ENCODE measurements around the gene CPNE2. TPM values are rescaled to one million over a fixed set of nuclear protein-coding genes. Genes with fewer than 3 reads are reported as not detected.

The CPNE2 gene
- total RNA-seq, 1 experiment from 2014 or later: 43.4 TPM

DNA sequence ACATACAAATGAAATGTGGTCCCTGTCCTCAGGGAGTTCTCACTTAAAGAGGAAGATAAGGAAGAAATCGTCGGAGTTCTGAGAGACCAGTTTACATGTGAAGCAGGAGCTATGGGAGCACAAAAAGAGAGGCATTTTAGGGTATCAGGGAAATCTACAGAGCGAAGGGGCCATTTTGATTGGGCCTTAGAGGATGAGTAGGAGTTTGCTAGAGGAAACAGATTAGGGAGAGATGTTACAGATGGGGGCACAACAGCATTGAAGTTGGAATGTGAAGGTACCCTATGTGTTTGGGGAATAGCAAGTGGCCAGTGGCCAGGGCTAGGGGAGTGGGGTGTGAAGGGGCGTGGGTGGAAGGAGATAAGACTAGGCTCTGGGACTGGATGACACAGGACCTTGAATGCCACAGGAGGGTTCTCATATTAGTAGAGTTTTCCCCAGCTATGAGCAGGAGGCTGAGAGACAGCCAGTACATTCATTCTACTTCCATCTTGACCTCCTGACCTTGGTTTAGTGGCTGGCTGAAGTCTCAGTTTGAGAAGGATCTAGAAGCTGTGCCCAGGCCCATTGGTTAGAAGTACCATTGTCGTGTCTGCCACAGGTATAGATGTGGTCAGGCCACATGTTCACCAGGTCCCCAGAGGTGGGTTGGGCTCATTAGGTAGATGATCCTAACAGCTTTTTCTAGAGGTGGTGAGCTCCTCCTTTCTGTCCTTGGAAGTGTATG lies 34.8 kb downstream of the CPNE2 start:
- Histone ChIP-seq H3K4me1 (ENCODE audit: control insufficient read depth, insufficient read depth, low read length) (no peaks in the 10 kb centered on the region), H3K27ac (ENCODE audit: low read length) (no peak overlapping the region), H3K9me3 (ENCODE audit: control insufficient read depth, insufficient read depth, low read depth, low read length) (no peaks in the 10 kb centered on the region), H3K27me3 (ENCODE audit: control insufficient read depth, insufficient read depth, low read length) (no peaks in the 10 kb centered on the region), H3K4me3 (ENCODE audit: low read depth in 2 of 2, low read length in 2 of 2) (no peak overlapping the region), H3K36me3 (ENCODE audit: control insufficient read depth, insufficient read depth, low read length) (no peaks in the 10 kb centered on the region)
- no TSS peak for BruUV-seq (replicated peaks)
- ChIA-PET POLR2A (no interaction called here), CTCF (no interaction called here)
- no peak for TF ChIP-seq POLR2AphosphoS5 (IDR thresholded peaks at IDR 0.05; ENCODE audit: low read depth, low read length)
- TF ChIP-seq TCF7L2 (IDR thresholded peaks at IDR 0.05; ENCODE audit: low read depth, low read length): no peak
- TF ChIP-seq, protein P1, sequence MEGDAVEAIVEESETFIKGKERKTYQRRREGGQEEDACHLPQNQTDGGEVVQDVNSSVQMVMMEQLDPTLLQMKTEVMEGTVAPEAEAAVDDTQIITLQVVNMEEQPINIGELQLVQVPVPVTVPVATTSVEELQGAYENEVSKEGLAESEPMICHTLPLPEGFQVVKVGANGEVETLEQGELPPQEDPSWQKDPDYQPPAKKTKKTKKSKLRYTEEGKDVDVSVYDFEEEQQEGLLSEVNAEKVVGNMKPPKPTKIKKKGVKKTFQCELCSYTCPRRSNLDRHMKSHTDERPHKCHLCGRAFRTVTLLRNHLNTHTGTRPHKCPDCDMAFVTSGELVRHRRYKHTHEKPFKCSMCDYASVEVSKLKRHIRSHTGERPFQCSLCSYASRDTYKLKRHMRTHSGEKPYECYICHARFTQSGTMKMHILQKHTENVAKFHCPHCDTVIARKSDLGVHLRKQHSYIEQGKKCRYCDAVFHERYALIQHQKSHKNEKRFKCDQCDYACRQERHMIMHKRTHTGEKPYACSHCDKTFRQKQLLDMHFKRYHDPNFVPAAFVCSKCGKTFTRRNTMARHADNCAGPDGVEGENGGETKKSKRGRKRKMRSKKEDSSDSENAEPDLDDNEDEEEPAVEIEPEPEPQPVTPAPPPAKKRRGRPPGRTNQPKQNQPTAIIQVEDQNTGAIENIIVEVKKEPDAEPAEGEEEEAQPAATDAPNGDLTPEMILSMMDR (IDR thresholded peaks at IDR 0.05): no peak
- no peak for TF ChIP-seq SIN3A (IDR thresholded peaks at IDR 0.05; ENCODE audit: borderline replicate concordance, insufficient read depth, low read depth, low read length)
- TF ChIP-seq, protein P2, sequence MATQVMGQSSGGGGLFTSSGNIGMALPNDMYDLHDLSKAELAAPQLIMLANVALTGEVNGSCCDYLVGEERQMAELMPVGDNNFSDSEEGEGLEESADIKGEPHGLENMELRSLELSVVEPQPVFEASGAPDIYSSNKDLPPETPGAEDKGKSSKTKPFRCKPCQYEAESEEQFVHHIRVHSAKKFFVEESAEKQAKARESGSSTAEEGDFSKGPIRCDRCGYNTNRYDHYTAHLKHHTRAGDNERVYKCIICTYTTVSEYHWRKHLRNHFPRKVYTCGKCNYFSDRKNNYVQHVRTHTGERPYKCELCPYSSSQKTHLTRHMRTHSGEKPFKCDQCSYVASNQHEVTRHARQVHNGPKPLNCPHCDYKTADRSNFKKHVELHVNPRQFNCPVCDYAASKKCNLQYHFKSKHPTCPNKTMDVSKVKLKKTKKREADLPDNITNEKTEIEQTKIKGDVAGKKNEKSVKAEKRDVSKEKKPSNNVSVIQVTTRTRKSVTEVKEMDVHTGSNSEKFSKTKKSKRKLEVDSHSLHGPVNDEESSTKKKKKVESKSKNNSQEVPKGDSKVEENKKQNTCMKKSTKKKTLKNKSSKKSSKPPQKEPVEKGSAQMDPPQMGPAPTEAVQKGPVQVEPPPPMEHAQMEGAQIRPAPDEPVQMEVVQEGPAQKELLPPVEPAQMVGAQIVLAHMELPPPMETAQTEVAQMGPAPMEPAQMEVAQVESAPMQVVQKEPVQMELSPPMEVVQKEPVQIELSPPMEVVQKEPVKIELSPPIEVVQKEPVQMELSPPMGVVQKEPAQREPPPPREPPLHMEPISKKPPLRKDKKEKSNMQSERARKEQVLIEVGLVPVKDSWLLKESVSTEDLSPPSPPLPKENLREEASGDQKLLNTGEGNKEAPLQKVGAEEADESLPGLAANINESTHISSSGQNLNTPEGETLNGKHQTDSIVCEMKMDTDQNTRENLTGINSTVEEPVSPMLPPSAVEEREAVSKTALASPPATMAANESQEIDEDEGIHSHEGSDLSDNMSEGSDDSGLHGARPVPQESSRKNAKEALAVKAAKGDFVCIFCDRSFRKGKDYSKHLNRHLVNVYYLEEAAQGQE (IDR thresholded peaks at IDR 0.05; ENCODE audit: insufficient read depth in 1 of 2, low read depth in 2 of 2, low read length in 1 of 2): no peak
- DNase-seq (ENCODE audit: low read depth, low spot score) (no peak), ATAC-seq (no peak)
- in situ Hi-C loops (cut with HindIII; ENCODE audit: low pct_unique_long_range_greater_than_20kb, low sequenced_read_pairs) (no loop called here), intact Hi-C loops (cut with micrococcal nuclease; ENCODE audit: unreplicated experiment) (no loop called here)

DNA sequence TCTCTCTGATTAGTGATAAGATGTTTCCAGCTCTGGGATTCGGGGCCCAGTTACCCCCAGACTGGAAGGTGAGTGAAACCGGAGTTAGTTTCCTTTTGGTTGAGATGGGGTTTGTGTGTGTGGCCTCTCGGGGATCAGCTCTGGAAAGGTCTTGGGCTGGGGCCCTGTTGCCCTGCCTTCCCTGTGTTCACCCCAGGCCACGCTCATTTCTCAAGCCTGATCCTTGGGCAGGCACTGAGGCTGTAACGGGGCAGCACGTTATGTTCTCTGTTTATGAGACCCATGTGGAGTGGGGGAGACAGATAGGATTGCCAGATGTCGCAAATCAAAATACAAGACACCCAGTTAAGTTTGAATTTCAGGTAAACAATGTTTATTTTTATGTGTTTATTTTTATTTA lies 35.5 kb downstream of the CPNE2 start:
- intact Hi-C loops (cut with micrococcal nuclease; ENCODE audit: unreplicated experiment) (no loop called here), in situ Hi-C loops (cut with HindIII; ENCODE audit: low pct_unique_long_range_greater_than_20kb, low sequenced_read_pairs) (no loop called here)
- TF ChIP-seq TCF7L2 (IDR thresholded peaks at IDR 0.05; ENCODE audit: low read depth, low read length) (no peak), SIN3A (IDR thresholded peaks at IDR 0.05; ENCODE audit: borderline replicate concordance, insufficient read depth, low read depth, low read length) (no peak), POLR2AphosphoS5 (IDR thresholded peaks at IDR 0.05; ENCODE audit: low read depth, low read length) (no peak)
- TF ChIP-seq, protein P2 (IDR thresholded peaks at IDR 0.05; ENCODE audit: insufficient read depth in 1 of 2, low read depth in 2 of 2, low read length in 1 of 2): no peak
- TF ChIP-seq, protein P1 (IDR thresholded peaks at IDR 0.05): no peak
- Histone ChIP-seq H3K27ac (ENCODE audit: low read length) (no peak overlapping the region), H3K9me3 (ENCODE audit: control insufficient read depth, insufficient read depth, low read depth, low read length) (no peaks in the 10 kb centered on the region), H3K27me3 (ENCODE audit: control insufficient read depth, insufficient read depth, low read length) (no peaks in the 10 kb centered on the region), H3K4me1 (ENCODE audit: control insufficient read depth, insufficient read depth, low read length) (no peaks in the 10 kb centered on the region), H3K4me3 (ENCODE audit: low read depth in 2 of 2, low read length in 2 of 2) (no peak overlapping the region), H3K36me3 (ENCODE audit: control insufficient read depth, insufficient read depth, low read length) (no peaks in the 10 kb centered on the region)
- no peak for ATAC-seq
- no peak for DNase-seq (ENCODE audit: low read depth, low spot score)
- no TSS peak for BruUV-seq (replicated peaks)
- CTCF ChIA-PET: no interaction called here
- POLR2A ChIA-PET: no interaction called here
